Ascending aorta (tissue), 2 donors: ENCODE data around the gene SND1. TPM values are rescaled to one million over a fixed set of nuclear protein-coding genes. Genes with fewer than 3 reads are reported as not detected.

Experiments used
- DNase-seq, 2 donors: peaks; one replicate each; pipeline ENCODE4 v3.0.0-alpha.2; 2019; ENCODE audit warnings: low spot score in 2 of 2
- H3K27ac ChIP-seq, 2 donors: fragments of 200-600 bp; sonication (generic); one replicate each; pipeline ENCODE4 v1.5.1; 2016 to 2017; ENCODE audit warnings: mild to moderate bottlenecking in 1 of 2
- H3K27me3 ChIP-seq: fragments of 200-600 bp; sonication (generic); one replicate; pipeline ENCODE4 v1.5.1; 2017
- H3K36me3 ChIP-seq, 2 donors: fragments of 200-600 bp; sonication (generic); one replicate each; pipeline ENCODE4 v1.5.1; 2016
- H3K4me1 ChIP-seq, 2 donors: fragments of 200-600 bp; sonication (generic); one replicate each; pipeline ENCODE4 v1.5.1; 2016 to 2017; ENCODE audit warnings: mild to moderate bottlenecking in 1 of 2
- H3K4me3 ChIP-seq, 2 donors: fragments of 200-600 bp; sonication (generic); one replicate each; pipeline ENCODE4 v1.5.1; 2016 to 2017; ENCODE audit warnings: mild to moderate bottlenecking in 1 of 2
- H3K9me3 ChIP-seq, 2 donors: fragments of 200-600 bp; sonication (generic); one replicate each; pipeline ENCODE4 v1.5.1; 2016
- intact Hi-C: fragments of 100-400 bp; cut with DNase I; formaldehyde crosslinking; loops from one replicate; pipeline ENCODE4 v1.15.1; 2023
- total RNA-seq: library from RNA; depleted of rRNA; stranded (reverse); fragments of >200 nt; gene quantifications from one replicate; pipeline ENCODE4 v1.1.0, GENCODE V29; 2016
- TF ChIP-seq, protein P1 (sequence below), 3 experiments: fragments of 200-600 bp in 2 of 3; fragments of 450-650 bp in 1 of 3; sonication (generic) in 2 of 3; IDR thresholded peaks; one replicate each; pipeline ENCODE4 v1.5.1; 2016 to 2019; ENCODE audit warnings: antibody characterized with exemption in 3 of 3, mild to moderate bottlenecking in 1 of 3, moderate library complexity in 1 of 3

The SND1 gene
- total RNA-seq, 1 donor from 2014 or later: 93.8 TPM

DNA sequence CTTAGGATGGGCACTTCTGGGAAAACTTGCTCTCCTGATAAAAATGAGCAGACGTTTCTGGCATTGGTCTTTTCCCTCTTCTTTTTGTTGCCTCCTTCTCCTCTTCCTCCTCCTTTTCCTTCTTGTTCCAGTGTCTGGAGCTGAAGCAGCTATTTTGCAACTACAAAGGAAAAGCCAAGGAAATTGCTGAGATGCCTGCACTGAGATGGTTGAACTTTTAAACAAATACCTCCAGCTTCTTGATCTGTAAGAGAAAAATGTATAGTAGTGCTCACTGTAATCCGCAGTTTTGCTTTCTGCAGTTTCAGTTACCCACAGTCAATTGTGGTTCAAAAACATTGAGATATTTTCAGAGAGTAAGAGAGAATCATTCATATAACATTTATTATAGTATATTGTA, 7.5 kb upstream of the SND1 start:
- no peak overlapping the region for H3K4me3 ChIP-seq
- H3K9me3 ChIP-seq: no peaks in the 10 kb centered on the region
- H3K27me3 ChIP-seq: no peaks in the 10 kb centered on the region
- intact Hi-C loops: no loop called here
- no peak for DNase-seq
- TF ChIP-seq, protein P1, sequence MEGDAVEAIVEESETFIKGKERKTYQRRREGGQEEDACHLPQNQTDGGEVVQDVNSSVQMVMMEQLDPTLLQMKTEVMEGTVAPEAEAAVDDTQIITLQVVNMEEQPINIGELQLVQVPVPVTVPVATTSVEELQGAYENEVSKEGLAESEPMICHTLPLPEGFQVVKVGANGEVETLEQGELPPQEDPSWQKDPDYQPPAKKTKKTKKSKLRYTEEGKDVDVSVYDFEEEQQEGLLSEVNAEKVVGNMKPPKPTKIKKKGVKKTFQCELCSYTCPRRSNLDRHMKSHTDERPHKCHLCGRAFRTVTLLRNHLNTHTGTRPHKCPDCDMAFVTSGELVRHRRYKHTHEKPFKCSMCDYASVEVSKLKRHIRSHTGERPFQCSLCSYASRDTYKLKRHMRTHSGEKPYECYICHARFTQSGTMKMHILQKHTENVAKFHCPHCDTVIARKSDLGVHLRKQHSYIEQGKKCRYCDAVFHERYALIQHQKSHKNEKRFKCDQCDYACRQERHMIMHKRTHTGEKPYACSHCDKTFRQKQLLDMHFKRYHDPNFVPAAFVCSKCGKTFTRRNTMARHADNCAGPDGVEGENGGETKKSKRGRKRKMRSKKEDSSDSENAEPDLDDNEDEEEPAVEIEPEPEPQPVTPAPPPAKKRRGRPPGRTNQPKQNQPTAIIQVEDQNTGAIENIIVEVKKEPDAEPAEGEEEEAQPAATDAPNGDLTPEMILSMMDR (IDR thresholded peaks at IDR 0.05): no peak
- no peaks in the 10 kb centered on the region for H3K4me1 ChIP-seq
- H3K27ac ChIP-seq: no peak overlapping the region
- H3K36me3 ChIP-seq: no peaks in the 10 kb centered on the region

DNA sequence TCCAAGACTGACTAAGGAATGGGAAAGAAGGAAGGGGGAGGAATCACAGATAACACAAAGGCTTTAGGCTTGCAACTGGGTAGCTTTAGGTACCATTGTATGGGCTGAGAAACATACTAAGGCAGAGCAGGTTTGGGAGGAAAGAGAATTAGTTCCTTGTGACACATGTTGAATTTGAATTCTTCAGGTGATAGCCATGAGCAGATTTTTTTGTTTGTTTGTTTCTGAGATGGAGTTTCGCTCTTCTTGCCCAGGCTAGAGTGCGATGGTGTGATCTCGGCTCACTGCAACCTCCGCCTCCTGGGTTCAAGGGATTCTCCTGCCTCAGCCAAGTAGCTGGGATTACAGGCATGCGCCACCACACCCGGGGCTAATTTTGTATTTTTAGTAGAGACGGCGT, 4.4 kb upstream of the SND1 start:
- intact Hi-C loops: no loop called here
- TF ChIP-seq, protein P1 (IDR thresholded peaks at IDR 0.05): no peak

DNA sequence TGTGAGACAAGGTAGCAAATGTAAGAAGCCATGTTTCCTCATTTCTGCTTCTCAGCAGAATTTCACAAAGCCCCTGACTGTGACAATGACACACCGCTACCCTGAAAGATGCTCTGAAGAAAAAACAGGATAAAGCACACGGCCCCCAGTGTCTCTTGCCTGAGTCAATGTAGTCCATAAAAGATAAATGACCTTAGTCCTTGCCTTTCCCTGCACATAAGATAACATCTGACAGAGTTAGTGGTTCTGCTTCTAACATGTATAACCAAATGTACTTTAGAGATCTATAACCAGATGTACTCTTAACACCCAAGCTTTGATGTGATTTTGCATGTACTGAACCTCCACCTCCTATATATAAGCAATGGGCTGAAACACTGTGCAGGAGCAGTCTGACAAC, 3.0 kb upstream of the SND1 start:
- H3K36me3 ChIP-seq: no peaks in the 10 kb centered on the region
- H3K27ac ChIP-seq: no peak overlapping the region
- intact Hi-C loops: no loop called here
- no peak overlapping the region for H3K4me3 ChIP-seq
- peaks cover 0 to 11% of the 10 kb centered on the region in 2 donors for H3K4me1 ChIP-seq
- no peak for DNase-seq
- H3K27me3 ChIP-seq: no peaks in the 10 kb centered on the region
- no peaks in the 10 kb centered on the region for H3K9me3 ChIP-seq
- TF ChIP-seq, protein P1 (IDR thresholded peaks at IDR 0.05): no peak

More for the DNA sequence above, 4.4 kb upstream of the SND1 start:
- H3K4me1 ChIP-seq: no peaks in the 10 kb centered on the region
- no peak overlapping the region for H3K27ac ChIP-seq
- H3K4me3 ChIP-seq: no peak overlapping the region
- H3K9me3 ChIP-seq: no peaks in the 10 kb centered on the region
- H3K36me3 ChIP-seq: no peaks in the 10 kb centered on the region
- no peaks in the 10 kb centered on the region for H3K27me3 ChIP-seq
- no peak for DNase-seq

DNA sequence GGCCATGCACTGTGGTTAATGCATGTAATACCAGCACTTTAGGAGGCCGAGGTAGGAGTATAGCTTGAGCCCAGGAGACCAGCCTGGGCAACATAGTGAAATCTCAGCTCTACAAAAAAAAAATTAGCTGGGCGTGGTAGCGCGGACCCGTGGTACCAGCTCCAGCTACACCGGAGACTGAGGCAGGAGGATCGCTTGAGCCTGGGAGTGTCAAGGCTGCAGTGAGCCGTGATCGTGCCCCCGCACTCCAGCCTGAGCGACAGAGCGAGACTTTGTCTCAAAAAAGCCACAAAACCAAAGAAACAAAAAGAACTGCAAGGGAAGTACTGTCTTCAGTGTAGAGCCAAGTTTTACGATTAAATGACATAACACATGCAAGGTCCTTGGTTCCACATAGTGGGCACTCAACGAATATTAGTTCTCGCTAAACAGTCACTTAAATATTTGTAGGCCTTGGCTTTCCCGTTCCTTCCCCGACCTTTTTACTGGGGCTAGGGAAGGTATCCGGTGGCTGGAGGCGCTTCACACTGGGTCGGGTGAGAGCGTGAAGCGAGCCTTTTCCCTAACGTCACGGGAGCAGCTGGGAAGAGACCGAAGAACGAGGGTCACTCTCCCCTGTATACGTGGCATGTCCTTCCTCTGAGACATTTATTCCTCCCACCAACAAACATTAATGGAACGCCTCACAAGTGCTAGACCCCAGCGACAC, 993 bp upstream of the SND1 start:
- TF ChIP-seq, protein P1 (IDR thresholded peaks at IDR 0.05): no peak
- peak overlapping the region; percentile 73 to 89 for H3K4me3 ChIP-seq
- no peak for DNase-seq
- peak overlapping the region; percentile 93 to 96 for H3K27ac ChIP-seq
- H3K36me3 ChIP-seq: no peaks in the 10 kb centered on the region
- no peaks in the 10 kb centered on the region for H3K9me3 ChIP-seq
- H3K4me1 ChIP-seq: peaks cover 0 to 24% of the 10 kb centered on the region in 2 donors
- intact Hi-C loops: loop anchor here (5.0 kb wide), 1 partner anchor 56 kb away; no protein-coding TSS in a partner anchor
- no peaks in the 10 kb centered on the region for H3K27me3 ChIP-seq

DNA sequence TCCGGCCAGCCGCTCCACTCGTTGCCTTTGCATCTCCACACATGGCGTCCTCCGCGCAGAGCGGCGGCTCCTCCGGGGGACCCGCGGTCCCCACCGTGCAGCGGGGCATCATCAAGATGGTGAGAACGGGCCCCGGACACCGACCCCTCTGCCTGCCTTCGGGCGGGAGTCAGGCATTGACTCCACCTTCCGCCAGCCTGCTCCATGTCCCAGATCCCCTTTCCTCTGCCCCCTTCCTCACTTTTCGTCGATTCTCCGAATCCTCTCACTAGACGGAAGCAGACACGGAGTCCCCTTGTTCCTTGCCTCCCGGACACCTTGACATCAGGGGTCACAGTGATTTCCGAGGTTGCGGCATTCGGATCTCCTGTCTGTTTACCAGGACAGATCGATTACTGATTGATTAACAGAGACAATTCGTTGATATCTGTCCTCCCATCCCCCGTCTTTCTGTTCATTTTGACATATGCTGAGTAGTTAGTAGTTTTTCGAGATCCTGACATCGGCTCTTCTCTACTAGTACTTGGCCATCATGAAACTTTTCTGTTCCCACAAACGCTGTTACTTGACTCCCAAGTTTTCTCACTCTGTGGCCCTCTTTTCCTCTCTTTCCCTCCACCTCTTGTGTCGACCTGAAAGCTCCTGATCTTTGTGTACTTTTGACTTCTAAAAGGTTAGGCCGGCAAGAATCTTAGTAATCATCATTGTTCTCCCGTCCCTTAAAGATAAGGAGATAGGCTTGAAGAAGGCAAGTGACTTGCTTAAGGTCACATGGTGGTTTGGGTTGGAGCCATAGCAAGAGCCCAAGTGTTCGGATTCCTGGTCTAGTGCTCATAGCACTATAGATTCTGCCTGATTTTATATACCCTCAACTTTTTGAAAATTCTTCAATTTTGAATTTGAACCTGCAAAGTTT, 597 bp downstream of the SND1 start:
- Histone ChIP-seq H3K9me3 (no peaks in the 10 kb centered on the region), H3K4me3 (peak overlapping the region; percentile 73 to 89), H3K36me3 (no peaks in the 10 kb centered on the region), H3K27me3 (no peaks in the 10 kb centered on the region), H3K4me1 (peaks cover 0 to 24% of the 10 kb centered on the region in 2 donors), H3K27ac (peak overlapping the region; percentile 86 to 87)
- DNase-seq: no peak
- TF ChIP-seq, protein P1 (IDR thresholded peaks at IDR 0.05): no peak
- intact Hi-C loops: loop anchor here (1.0 to 5.0 kb wide), 3 partner anchors 55 to 260 kb away; partner anchors contain the start of genes ARF5 and ZNF800
